CD8-positive, alpha-beta memory T cell (primary cell): ENCODE data around the gene FLT3. TPM values are rescaled to one million over a fixed set of nuclear protein-coding genes. Genes with fewer than 3 reads are reported as not detected.

Experiments
- CTCF ChIA-PET: fragments of 350-600 bp; sonication (Branson Sonifier 250); formaldehyde crosslinking; loops from one replicate; lab custom pipeline; 2021; ENCODE audit warnings: antibody characterized with exemption; lab: Charles Lee
- POLR2A ChIA-PET: fragments of 350-600 bp; sonication (Branson Sonifier 250); formaldehyde crosslinking; loops from one replicate; lab custom pipeline; 2021; ENCODE audit warnings: antibody characterized with exemption; lab: Charles Lee
- DNase-seq, 5 donors: peaks; one replicate each; pipeline versions ENCODE4 v3.0.0 to v3.0.0-alpha.2; 2020 to 2022; ENCODE audit warnings: mixed read lengths in 1 of 5
- H3K27ac ChIP-seq: one replicate; pipeline ENCODE4 v1.7.0; 2013; ENCODE audit warnings: low read depth, mild to moderate bottlenecking, low read length, moderate library complexity
- H3K27me3 ChIP-seq: 2 replicates; pipeline ENCODE4 v1.7.0; 2013; ENCODE audit warnings: low read length, mild to moderate bottlenecking; ENCODE audit not compliant: insufficient read depth, poor library complexity, severe bottlenecking
- H3K36me3 ChIP-seq: 2 replicates; pipeline ENCODE4 v1.7.0; 2013; ENCODE audit warnings: mild to moderate bottlenecking, low read length, moderate library complexity; ENCODE audit not compliant: insufficient read depth
- H3K4me1 ChIP-seq: 2 replicates; pipeline ENCODE4 v1.7.0; 2013; ENCODE audit warnings: mild to moderate bottlenecking, low read length, moderate library complexity; ENCODE audit not compliant: insufficient read depth
- H3K4me3 ChIP-seq: 2 replicates; pipeline ENCODE4 v1.7.0; 2013; ENCODE audit warnings: mild to moderate bottlenecking, low read length
- H3K9me3 ChIP-seq: 2 replicates; pipeline ENCODE4 v1.7.0; 2013; ENCODE audit warnings: mild to moderate bottlenecking, low read length
- H3K27ac Mint-ChIP-seq, 8 donors: one replicate each; pipeline ENCODE4 v1.8.0; 2020 to 2021; ENCODE audit warnings: mixed read lengths in 8 of 8, mild to moderate bottlenecking in 6 of 8, inconsistent platforms in 3 of 8, moderate library complexity in 3 of 8
- H3K27me3 Mint-ChIP-seq, 2 donors: one replicate each; pipeline ENCODE4 v1.8.0; 2020 to 2021; ENCODE audit warnings: mixed read lengths in 2 of 2, mild to moderate bottlenecking in 1 of 2, moderate library complexity in 1 of 2
- H3K36me3 Mint-ChIP-seq, 3 donors: one replicate each; pipeline ENCODE4 v1.8.0; 2020 to 2021; ENCODE audit warnings: mixed read lengths in 3 of 3, inconsistent platforms in 1 of 3, mild to moderate bottlenecking in 1 of 3
- H3K4me1 Mint-ChIP-seq, 3 donors: one replicate each; pipeline ENCODE4 v1.8.0; 2020 to 2021; ENCODE audit warnings: mixed read lengths in 3 of 3, inconsistent platforms in 1 of 3, mild to moderate bottlenecking in 1 of 3
- H3K4me3 Mint-ChIP-seq, 7 donors: one replicate each; pipeline ENCODE4 v1.8.0; 2020 to 2021; ENCODE audit warnings: mixed read lengths in 7 of 7, mild to moderate bottlenecking in 6 of 7, moderate library complexity in 4 of 7, inconsistent platforms in 2 of 7
- H3K9me3 Mint-ChIP-seq, 5 donors: one replicate each; pipeline ENCODE4 v1.8.0; 2020 to 2022; ENCODE audit warnings: mixed read lengths in 5 of 5, mild to moderate bottlenecking in 3 of 5, moderate library complexity in 2 of 5, inconsistent platforms in 1 of 5
- polyA plus RNA-seq: library from polyadenylated mRNA; unstranded; fragments of 300-500 nt; fragmentation: Illumina TruSeq; gene quantifications from one replicate; pipeline ENCODE4 v1.2.3, GENCODE V29; 2021
- total RNA-seq, 2 experiments: library from RNA; stranded (reverse); gene quantifications; one replicate each; pipeline ENCODE4 v1.2.3, GENCODE V29; 2021

The FLT3 gene
- total and polyA plus RNA-seq, 3 experiments from 2014 or later, result 0.07 TPM; not detected in 2

GRCh38 chr13:28067491-28067890, 32.9 kb downstream of the FLT3 start:
- Mint-ChIP-seq H3K9me3 (no peaks in the 10 kb centered on the region), H3K4me1 (peaks cover 0 to 4% (median 0%) of the 10 kb centered on the region in 3 donors), H3K27ac (no peak overlapping the region), H3K36me3 (peaks cover 0 to 2% (median 0%) of the 10 kb centered on the region in 3 donors), H3K27me3 (peaks cover 7 to 10% of the 10 kb centered on the region in 2 donors), H3K4me3 (no peak overlapping the region)
- no peaks in the 10 kb centered on the region for H3K36me3 ChIP-seq
- H3K9me3 ChIP-seq, result no peaks in the 10 kb centered on the region
- no peak overlapping the region for H3K4me3 ChIP-seq
- H3K4me1 ChIP-seq, result no peaks in the 10 kb centered on the region
- CTCF ChIA-PET, result no interaction called here
- POLR2A ChIA-PET, result no interaction called here
- H3K27me3 ChIP-seq, result no peaks in the 10 kb centered on the region
- no peak overlapping the region for H3K27ac ChIP-seq
- no peak for DNase-seq

- H3K27me3 Mint-ChIP-seq, result peaks cover 2 to 34% of the 10 kb centered on the region in 2 donors
- ChIA-PET POLR2A (no interaction called here), CTCF (no interaction called here)
- H3K27ac Mint-ChIP-seq, result no peak overlapping the region
- H3K4me3 Mint-ChIP-seq, result no peak overlapping the region
- H3K9me3 Mint-ChIP-seq, result no peaks in the 10 kb centered on the region
- H3K36me3 ChIP-seq, result no peaks in the 10 kb centered on the region
- H3K9me3 ChIP-seq, result no peaks in the 10 kb centered on the region
- H3K4me3 ChIP-seq, result no peak overlapping the region
- H3K4me1 ChIP-seq, result no peaks in the 10 kb centered on the region
- H3K27ac ChIP-seq, result no peak overlapping the region
- H3K36me3 Mint-ChIP-seq, result no peaks in the 10 kb centered on the region
- H3K27me3 ChIP-seq, result no peaks in the 10 kb centered on the region
- peaks cover 0 to 2% (median 0%) of the 10 kb centered on the region in 3 donors for H3K4me1 Mint-ChIP-seq
- DNase-seq, result peak in 4 of 5 donors; percentile 4 to 52 (median 15)
These were observed 41.3 kb downstream of the FLT3 start for GRCh38 chr13:28058866-28059613.

GRCh38 chr13:28056970-28057712, 43.2 kb downstream of the FLT3 start:
- no peak for DNase-seq
- no peaks in the 10 kb centered on the region for H3K9me3 Mint-ChIP-seq
- no peak overlapping the region for H3K4me3 Mint-ChIP-seq
- H3K4me1 ChIP-seq, result no peaks in the 10 kb centered on the region
- H3K4me1 Mint-ChIP-seq, result peaks cover 0 to 2% (median 0%) of the 10 kb centered on the region in 3 donors
- no peak overlapping the region for H3K27ac ChIP-seq
- POLR2A ChIA-PET, result no interaction called here
- CTCF ChIA-PET, result no interaction called here
- no peaks in the 10 kb centered on the region for H3K27me3 ChIP-seq
- H3K36me3 Mint-ChIP-seq, result no peaks in the 10 kb centered on the region
- H3K27me3 Mint-ChIP-seq, result peaks cover 2 to 41% of the 10 kb centered on the region in 2 donors
- no peaks in the 10 kb centered on the region for H3K9me3 ChIP-seq
- H3K4me3 ChIP-seq, result no peak overlapping the region
- H3K27ac Mint-ChIP-seq, result no peak overlapping the region
- H3K36me3 ChIP-seq, result no peaks in the 10 kb centered on the region

- H3K4me1 ChIP-seq, result no peaks in the 10 kb centered on the region
- CTCF ChIA-PET, result interaction anchor here (1.2 kb wide), 1 partner anchor 14 kb away, joined by 3 read pairs; no protein-coding TSS in a partner anchor
- H3K4me3 Mint-ChIP-seq, result no peak overlapping the region
These were observed 44.0 kb downstream of the FLT3 start for GRCh38 chr13:28056426-28056825.

GRCh38 chr13:28055357-28055756, 45.0 kb downstream of the FLT3 start:
- POLR2A ChIA-PET, result no interaction called here
- H3K27me3 ChIP-seq, result no peaks in the 10 kb centered on the region
- H3K4me1 Mint-ChIP-seq, result peaks cover 0 to 2% (median under 1%) of the 10 kb centered on the region in 3 donors

More at GRCh38 chr13:28056426-28056825, 44.0 kb downstream of the FLT3 start:
- POLR2A ChIA-PET, result no interaction called here
- H3K36me3 ChIP-seq, result no peaks in the 10 kb centered on the region
- DNase-seq, result no peak
- no peaks in the 10 kb centered on the region for H3K27me3 ChIP-seq
- H3K27ac ChIP-seq, result no peak overlapping the region
- Mint-ChIP-seq H3K27me3 (peaks cover 2 to 41% of the 10 kb centered on the region in 2 donors), H3K9me3 (no peaks in the 10 kb centered on the region), H3K36me3 (no peaks in the 10 kb centered on the region), H3K4me1 (peaks cover 0 to 2% (median 0%) of the 10 kb centered on the region in 3 donors), H3K27ac (no peak overlapping the region)
- no peaks in the 10 kb centered on the region for H3K9me3 ChIP-seq
- no peak overlapping the region for H3K4me3 ChIP-seq

GRCh38 chr13:28052945-28053344, 47.4 kb downstream of the FLT3 start:
- no peaks in the 10 kb centered on the region for H3K36me3 Mint-ChIP-seq
- POLR2A ChIA-PET, result no interaction called here

More at GRCh38 chr13:28055357-28055756, 45.0 kb downstream of the FLT3 start:
- H3K27ac ChIP-seq, result no peak overlapping the region
- H3K36me3 Mint-ChIP-seq, result no peaks in the 10 kb centered on the region
- no peak overlapping the region for H3K4me3 Mint-ChIP-seq
- no peaks in the 10 kb centered on the region for H3K9me3 Mint-ChIP-seq
- no peak overlapping the region for H3K4me3 ChIP-seq
- peaks cover 2 to 41% of the 10 kb centered on the region in 2 donors for H3K27me3 Mint-ChIP-seq
- no peaks in the 10 kb centered on the region for H3K36me3 ChIP-seq
- no peaks in the 10 kb centered on the region for H3K9me3 ChIP-seq
- no peak for DNase-seq
- H3K4me1 ChIP-seq, result no peaks in the 10 kb centered on the region
- no peak overlapping the region for H3K27ac Mint-ChIP-seq
- CTCF ChIA-PET, result interaction anchor here (1.2 to 1.7 kb wide), 2 partner anchors 9 to 15 kb away, joined by 3 read pairs; no protein-coding TSS in a partner anchor

GRCh38 chr13:28049880-28050875, 50.2 kb downstream of the FLT3 start:
- no peaks in the 10 kb centered on the region for H3K4me1 ChIP-seq
- H3K27ac Mint-ChIP-seq, result no peak overlapping the region
- no peak for DNase-seq
- no peaks in the 10 kb centered on the region for H3K36me3 Mint-ChIP-seq
- H3K36me3 ChIP-seq, result no peaks in the 10 kb centered on the region
- ChIA-PET POLR2A (no interaction called here), CTCF (no interaction called here)
- H3K27me3 ChIP-seq, result no peaks in the 10 kb centered on the region
- H3K27me3 Mint-ChIP-seq, result peaks cover 2 to 17% of the 10 kb centered on the region in 2 donors
- H3K27ac ChIP-seq, result no peak overlapping the region
- peaks cover 4 to 30% (median 7%) of the 10 kb centered on the region in 3 donors for H3K4me1 Mint-ChIP-seq
- H3K4me3 Mint-ChIP-seq, result no peak overlapping the region
- no peak overlapping the region for H3K4me3 ChIP-seq
- no peaks in the 10 kb centered on the region for H3K9me3 ChIP-seq
- no peaks in the 10 kb centered on the region for H3K9me3 Mint-ChIP-seq

More at GRCh38 chr13:28052945-28053344, 47.4 kb downstream of the FLT3 start:
- Histone ChIP-seq H3K4me1 (no peaks in the 10 kb centered on the region), H3K36me3 (no peaks in the 10 kb centered on the region), H3K4me3 (no peak overlapping the region), H3K27ac (no peak overlapping the region), H3K9me3 (no peaks in the 10 kb centered on the region), H3K27me3 (no peaks in the 10 kb centered on the region)
- Mint-ChIP-seq H3K27me3 (peaks cover 2 to 37% of the 10 kb centered on the region in 2 donors), H3K27ac (no peak overlapping the region), H3K4me3 (no peak overlapping the region), H3K4me1 (peaks cover 3 to 24% (median 4%) of the 10 kb centered on the region in 3 donors), H3K9me3 (no peaks in the 10 kb centered on the region)
- no peak for DNase-seq
- CTCF ChIA-PET, result interaction anchor here (0.6 kb wide), 1 partner anchor 9 kb away, joined by 3 read pairs; no protein-coding TSS in a partner anchor
